GDM1 (cell line): ENCODE data around the gene CASKIN2.

ENCODE experiments used
- DNase-seq: peaks from one replicate; lab custom pipeline; 2025; lab: John Stamatoyannopoulos, UW

Gene CASKIN2

GRCh38 chr17:75503976-75504346, 11.4 kb downstream of the CASKIN2 start:
- DNase-seq: no peak

GRCh38 chr17:75503337-75503950, 11.9 kb downstream of the CASKIN2 start:
- no peak for DNase-seq

GRCh38 chr17:75502721-75503329, 12.5 kb downstream of the CASKIN2 start:
- DNase-seq: no peak

- no peak for DNase-seq
These were observed 13.1 kb downstream of the CASKIN2 start for GRCh38 chr17:75502072-75502720.

- DNase-seq: no peak
These were observed 13.8 kb downstream of the CASKIN2 start for GRCh38 chr17:75501378-75502071.

GRCh38 chr17:75500419-75501216, 14.7 kb downstream of the CASKIN2 start:
- no peak for DNase-seq

GRCh38 chr17:75499313-75500022, 15.9 kb downstream of the CASKIN2 start:
- no peak for DNase-seq

- no peak for DNase-seq
These were observed 16.6 kb downstream of the CASKIN2 start for GRCh38 chr17:75498726-75499213.

GRCh38 chr17:75498039-75498725, 17.2 kb downstream of the CASKIN2 start:
- DNase-seq: no peak

- DNase-seq: no peak
These were observed 19.3 kb downstream of the CASKIN2 start for GRCh38 chr17:75496005-75496404.

- no peak for DNase-seq
These were observed 20.9 kb downstream of the CASKIN2 start for GRCh38 chr17:75494326-75494877.

- no peak for DNase-seq
These were observed 21.7 kb downstream of the CASKIN2 start for GRCh38 chr17:75493476-75494129.

GRCh38 chr17:75492555-75493168, 22.7 kb downstream of the CASKIN2 start:
- DNase-seq: no peak

GRCh38 chr17:75491680-75492079, 23.7 kb downstream of the CASKIN2 start:
- no peak for DNase-seq

GRCh38 chr17:75490953-75491649, 24.2 kb downstream of the CASKIN2 start:
- no peak for DNase-seq

GRCh38 chr17:75490173-75490743, 25.1 kb downstream of the CASKIN2 start:
- DNase-seq: no peak

GRCh38 chr17:75489511-75489955, 25.8 kb downstream of the CASKIN2 start:
- no peak for DNase-seq
